D721Med (cell line): ENCODE results near the gene CD4.

ENCODE experiments used
- DNase-seq: peaks from one replicate; pipeline ENCODE4 v3.0.0; 2011; ENCODE audit warnings: low spot score; ENCODE audit not compliant: insufficient read length
- FAIRE-seq: peaks from 2 replicates; lab custom pipeline; 2011; peaks lifted over from hg19 to GRCh38; lab: Jason Lieb, UNC
- TF ChIP-seq, protein P1 (sequence below): IDR thresholded peaks from 2 replicates; pipeline ENCODE4 v1.5.1; 2012; ENCODE audit warnings: mild to moderate bottlenecking, control low read depth; ENCODE audit not compliant: insufficient read depth; ENCODE audit errors: missing control alignments

CD4 gene

GRCh38 chr12:6818222-6818621 is 28.9 kb downstream of the CD4 start:
- no peak for DNase-seq
- TF ChIP-seq, protein P1, sequence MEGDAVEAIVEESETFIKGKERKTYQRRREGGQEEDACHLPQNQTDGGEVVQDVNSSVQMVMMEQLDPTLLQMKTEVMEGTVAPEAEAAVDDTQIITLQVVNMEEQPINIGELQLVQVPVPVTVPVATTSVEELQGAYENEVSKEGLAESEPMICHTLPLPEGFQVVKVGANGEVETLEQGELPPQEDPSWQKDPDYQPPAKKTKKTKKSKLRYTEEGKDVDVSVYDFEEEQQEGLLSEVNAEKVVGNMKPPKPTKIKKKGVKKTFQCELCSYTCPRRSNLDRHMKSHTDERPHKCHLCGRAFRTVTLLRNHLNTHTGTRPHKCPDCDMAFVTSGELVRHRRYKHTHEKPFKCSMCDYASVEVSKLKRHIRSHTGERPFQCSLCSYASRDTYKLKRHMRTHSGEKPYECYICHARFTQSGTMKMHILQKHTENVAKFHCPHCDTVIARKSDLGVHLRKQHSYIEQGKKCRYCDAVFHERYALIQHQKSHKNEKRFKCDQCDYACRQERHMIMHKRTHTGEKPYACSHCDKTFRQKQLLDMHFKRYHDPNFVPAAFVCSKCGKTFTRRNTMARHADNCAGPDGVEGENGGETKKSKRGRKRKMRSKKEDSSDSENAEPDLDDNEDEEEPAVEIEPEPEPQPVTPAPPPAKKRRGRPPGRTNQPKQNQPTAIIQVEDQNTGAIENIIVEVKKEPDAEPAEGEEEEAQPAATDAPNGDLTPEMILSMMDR: no peak
- no peak for FAIRE-seq

- TF ChIP-seq, protein P1: no peak
- no peak for DNase-seq
- no peak for FAIRE-seq
These were observed 29.3 kb downstream of the CD4 start for GRCh38 chr12:6818645-6819044.

DNA sequence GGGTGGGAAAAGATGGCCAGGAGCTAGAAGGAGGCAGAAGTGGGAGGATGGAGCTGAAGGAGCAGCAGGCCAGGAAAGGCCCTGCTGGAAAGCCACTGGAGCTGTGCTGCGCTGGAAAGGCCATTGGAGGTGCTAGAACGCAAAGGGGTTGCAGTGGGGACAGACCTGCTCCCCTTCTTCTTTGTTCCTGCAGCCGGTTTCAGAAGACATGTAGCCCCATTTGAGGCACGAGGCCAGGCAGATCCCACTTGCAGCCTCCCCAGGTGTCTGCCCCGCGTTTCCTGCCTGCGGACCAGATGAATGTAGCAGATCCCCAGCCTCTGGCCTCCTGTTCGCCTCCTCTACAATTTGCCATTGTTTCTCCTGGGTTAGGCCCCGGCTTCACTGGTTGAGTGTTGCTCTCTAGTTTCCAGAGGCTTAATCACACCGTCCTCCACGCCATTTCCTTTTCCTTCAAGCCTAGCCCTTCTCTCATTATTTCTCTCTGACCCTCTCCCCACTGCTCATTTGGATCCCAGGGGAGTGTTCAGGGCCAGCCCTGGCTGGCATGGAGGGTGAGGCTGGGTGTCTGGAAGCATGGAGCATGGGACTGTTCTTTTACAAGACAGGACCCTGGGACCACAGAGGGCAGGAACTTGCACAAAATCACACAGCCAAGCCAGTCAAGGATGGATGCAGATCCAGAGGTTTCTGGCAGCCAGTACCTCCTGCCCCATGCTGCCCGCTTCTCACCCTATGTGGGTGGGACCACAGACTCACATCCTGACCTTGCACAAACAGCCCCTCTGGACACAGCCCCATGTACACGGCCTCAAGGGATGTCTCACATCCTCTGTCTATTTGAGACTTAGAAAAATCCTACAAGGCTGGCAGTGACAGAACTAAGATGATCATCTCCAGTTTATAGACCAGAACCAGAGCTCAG is 30.0 kb downstream of the CD4 start:
- FAIRE-seq (no peak), DNase-seq (no peak)
- TF ChIP-seq, protein P1: no peak

GRCh38 chr12:6820166-6820565 is 30.8 kb downstream of the CD4 start:
- TF ChIP-seq, protein P1: no peak
- no peak for DNase-seq
- FAIRE-seq: no peak

GRCh38 chr12:6821591-6822425 is 32.5 kb downstream of the CD4 start, which contains the start of gene GPR162:
Gene GPR162 (plus strand): TSS chr12:6821821. CDS start chr12:6823899, 2,078 bp downstream.
- DNase-seq: no peak
- TF ChIP-seq, protein P1: no peak
- no peak for FAIRE-seq

- FAIRE-seq (no peak), DNase-seq (no peak)
- TF ChIP-seq, protein P1: no peak
These were observed 33.3 kb downstream of the CD4 start for GRCh38 chr12:6822426-6823135.
